Left ventricle myocardium inferior (tissue), 1 donor: ENCODE results near the gene KLC3. TPM values are rescaled to one million over a fixed set of nuclear protein-coding genes. Genes with fewer than 3 reads are reported as not detected.
"Not testable (repeated sequence)": the region's sequence is repeated elsewhere in the genome, so short reads cannot be mapped to it uniquely, and the experiment has no call there.

Experiments used
- DNase-seq: peaks from one replicate; pipeline ENCODE4 v3.0.0-alpha.2; 2020
- H3K27ac ChIP-seq: fragments of 200-600 bp; replicated peaks from 2 replicates; pipeline ENCODE4 v1.8.0; 2021
- H3K27me3 ChIP-seq: fragments of 200-600 bp; 2 replicates; pipeline ENCODE4 v1.8.0; 2021; ENCODE audit warnings: low read depth
- H3K36me3 ChIP-seq: fragments of 200-600 bp; 2 replicates; pipeline ENCODE4 v1.8.0; 2021
- H3K4me1 ChIP-seq: fragments of 200-600 bp; 2 replicates; pipeline ENCODE4 v1.8.0; 2021
- H3K4me3 ChIP-seq: fragments of 200-600 bp; 2 replicates; pipeline ENCODE4 v1.8.0; 2021; ENCODE audit warnings: mild to moderate bottlenecking, moderate library complexity
- H3K9me3 ChIP-seq: fragments of 200-600 bp; replicated peaks from 2 replicates; pipeline ENCODE4 v1.8.0; 2021
- CTCF ChIP-seq: fragments of 200-600 bp; IDR thresholded peaks from 2 replicates; pipeline ENCODE4 v1.8.0; 2021; ENCODE audit warnings: antibody characterized with exemption, mild to moderate bottlenecking, borderline replicate concordance
- intact Hi-C: fragments of 100-400 bp; cut with micrococcal nuclease; formaldehyde crosslinking; loops from one replicate; pipeline ENCODE4 v1.11.0; 2022
- total RNA-seq: library from RNA; stranded (reverse); fragmentation: NEBNext Ultra II Directional; extraction: Animal tissue kit (Norgen Biotek cat#: 25700); gene quantifications from one replicate; pipeline ENCODE4 v1.2.1, GENCODE V29; 2021
- donor health status: DM: no; HTN: yes; CAD: no; lungs with severe emphysema.

Gene KLC3
- total RNA-seq, 1 donor from 2014 or later, result not detected

GRCh38 chr19:45333609-45334303 is 6.8 kb upstream of the KLC3 start:
- no peak for DNase-seq
- intact Hi-C loops, result no loop called here
- peaks cover 8% of the 10 kb centered on the region for H3K27me3 ChIP-seq
- H3K4me1 ChIP-seq, result peaks cover 5% of the 10 kb centered on the region
- no peak for TF ChIP-seq CTCF
- no peak overlapping the region for H3K4me3 ChIP-seq
- no peaks in the 10 kb centered on the region for H3K9me3 ChIP-seq
- H3K36me3 ChIP-seq, result no peaks in the 10 kb centered on the region
- H3K27ac ChIP-seq, result no peak overlapping the region

GRCh38 chr19:45334881-45335280 is 5.7 kb upstream of the KLC3 start:
- intact Hi-C loops, result not testable (repeated sequence)
- peaks cover 20% of the 10 kb centered on the region for H3K27me3 ChIP-seq

GRCh38 chr19:45336696-45337251 is 3.8 kb upstream of the KLC3 start:
- peaks cover 15% of the 10 kb centered on the region for H3K4me1 ChIP-seq
- H3K36me3 ChIP-seq, result no peaks in the 10 kb centered on the region
- peaks cover 35% of the 10 kb centered on the region for H3K27me3 ChIP-seq
- intact Hi-C loops, result no loop called here
- DNase-seq, result no peak
- no peak for TF ChIP-seq CTCF
- no peak overlapping the region for H3K4me3 ChIP-seq
- H3K9me3 ChIP-seq, result no peaks in the 10 kb centered on the region
- H3K27ac ChIP-seq, result no peak overlapping the region

More at GRCh38 chr19:45334881-45335280, 5.7 kb upstream of the KLC3 start:
- H3K4me3 ChIP-seq, DNase-seq, H3K4me1 ChIP-seq, H3K9me3 ChIP-seq, H3K27ac ChIP-seq, H3K36me3 ChIP-seq: not testable (repeated sequence)

GRCh38 chr19:45339629-45340028 is 921 bp upstream of the KLC3 start:
- H3K27ac ChIP-seq, result no peak overlapping the region
- intact Hi-C loops, result no loop called here

GRCh38 chr19:45340899-45341453 is 426 bp downstream of the KLC3 start:
- DNase-seq, result no peak
- no peaks in the 10 kb centered on the region for H3K9me3 ChIP-seq
- H3K4me1 ChIP-seq, result peaks cover 15% of the 10 kb centered on the region
- intact Hi-C loops, result no loop called here
- peaks cover 59% of the 10 kb centered on the region for H3K27me3 ChIP-seq
- H3K36me3 ChIP-seq, result no peaks in the 10 kb centered on the region
- no peak for TF ChIP-seq CTCF
- H3K27ac ChIP-seq, result no peak overlapping the region
- peak overlapping the region; percentile 58 for H3K4me3 ChIP-seq

More at GRCh38 chr19:45339629-45340028, 921 bp upstream of the KLC3 start:
- Histone ChIP-seq H3K4me3 (no peak overlapping the region), H3K36me3 (no peaks in the 10 kb centered on the region), H3K9me3 (no peaks in the 10 kb centered on the region), H3K4me1 (peaks cover 15% of the 10 kb centered on the region), H3K27me3 (peaks cover 45% of the 10 kb centered on the region)
- TF ChIP-seq CTCF, result no peak
- DNase-seq, result no peak

GRCh38 chr19:45342911-45343310 is 2.4 kb downstream of the KLC3 start:
- intact Hi-C loops, result no loop called here
- no peak overlapping the region for H3K27ac ChIP-seq
- peaks cover 71% of the 10 kb centered on the region for H3K27me3 ChIP-seq

More at GRCh38 chr19:45342911-45343310, 2.4 kb downstream of the KLC3 start:
- no peak for TF ChIP-seq CTCF
- no peaks in the 10 kb centered on the region for H3K36me3 ChIP-seq
- no peak overlapping the region for H3K4me3 ChIP-seq
- no peaks in the 10 kb centered on the region for H3K9me3 ChIP-seq
- peaks cover 15% of the 10 kb centered on the region for H3K4me1 ChIP-seq
- DNase-seq, result no peak
